K562 (cell line): ENCODE data around the gene LAG3. TPM values are rescaled to one million over a fixed set of nuclear protein-coding genes. Genes with fewer than 3 reads are reported as not detected.

Source experiments
- ATAC-seq: fragments of 200-7000 bp; cut with Tn5 transposase; 3 replicates; pipeline ENCODE4 v1.9.1; 2020; ENCODE audit warnings: moderate library complexity
- BruUV-seq: library from RNA; stranded (reverse); fragments of 400-500 nt; replicated peaks from 2 replicates; lab custom pipeline; 2021; lab: Mats Ljungman, UMichigan
- CTCF ChIA-PET: fragments of 300-600 bp; formaldehyde crosslinking; extraction: SDS; loops from one replicate; lab custom pipeline; 2021; ENCODE audit warnings: low intra/inter-chr PET ratio; lab: Yijun Ruan, JAX
- POLR2A ChIA-PET: fragments of 300-600, 350-650 bp; sonication (Branson Sonifier 250); formaldehyde crosslinking; extraction: SDS; loops from one replicate; lab custom pipeline; 2021; ENCODE audit warnings: antibody characterized with exemption, inconsistent platforms; lab: Yijun Ruan, JAX
- DNase-seq, 4 experiments: peaks; one replicate each; pipeline versions ENCODE4 v3.0.0 to v3.0.0-alpha.2; 2011 to 2018; ENCODE audit warnings: low spot score in 3 of 4, mixed read lengths in 3 of 4; ENCODE audit errors: extremely low read depth in 1 of 4
- FAIRE-seq: peaks from 2 replicates; lab custom pipeline; 2011; peaks lifted over from hg19 to GRCh38; lab: Jason Lieb, UNC
- H2AFZ ChIP-seq: 2 replicates; pipeline ENCODE4 v1.6.0; 2011; ENCODE audit warnings: low read depth, low read length, control low read depth, inconsistent platforms
- H3K27ac ChIP-seq: fragments of 200-600 bp; 3 replicates; pipeline ENCODE4 v1.8.0; 2011; ENCODE audit warnings: low read depth, mild to moderate bottlenecking, control low read depth, inconsistent platforms, low read length, moderate library complexity, mixed read lengths; ENCODE audit errors: extremely low read depth
- H3K27me3 ChIP-seq, 2 experiments: fragments of 300-600 bp in 1 of 2; 2 replicates in 1 of 2; 3 replicates in 1 of 2; pipeline versions ENCODE4 v1.6.0 to v1.8.0; 2011; ENCODE audit warnings: inconsistent platforms in 2 of 2, low read length in 2 of 2, mild to moderate bottlenecking in 1 of 2, mixed read lengths in 1 of 2, moderate library complexity in 1 of 2; ENCODE audit not compliant: control insufficient read depth in 2 of 2, insufficient read depth in 2 of 2
- H3K36me3 ChIP-seq: fragments of 300-600 bp; 3 replicates; pipeline ENCODE4 v1.8.0; 2011; ENCODE audit warnings: mild to moderate bottlenecking, low read length, inconsistent platforms; ENCODE audit not compliant: control insufficient read depth, insufficient read depth
- H3K4me1 ChIP-seq, 2 experiments: fragments of 200-600 bp in 1 of 2; replicated peaks in 1 of 2; 2 replicates in 1 of 2; 3 replicates in 1 of 2; pipeline versions ENCODE4 v1.5.1 to v1.8.0; 2011; ENCODE audit warnings: inconsistent platforms in 2 of 2, low read length in 2 of 2, mild to moderate bottlenecking in 1 of 2, mixed read lengths in 1 of 2, moderate library complexity in 1 of 2; ENCODE audit not compliant: control insufficient read depth in 2 of 2, insufficient read depth in 2 of 2
- H3K4me2 ChIP-seq: 2 replicates; pipeline ENCODE4 v1.6.1; 2011; ENCODE audit warnings: low read length, control low read depth, inconsistent platforms, mixed read lengths; ENCODE audit not compliant: insufficient read depth
- H3K4me3 ChIP-seq: fragments of 200-600 bp; sonication (generic), shearing (Covaris generic); 2 replicates; pipeline ENCODE4 v1.5.1; 2016; ENCODE audit warnings: control low read depth, inconsistent platforms
- H3K79me2 ChIP-seq: fragments of 200-600 bp; 3 replicates; pipeline ENCODE4 v1.8.0; 2011; ENCODE audit warnings: low read length, inconsistent platforms; ENCODE audit not compliant: control insufficient read depth, insufficient read depth
- H3K9ac ChIP-seq, 2 experiments: 2 replicates each; pipeline versions ENCODE4 v1.6.0 to v1.6.1; 2011; ENCODE audit warnings: low read depth in 2 of 2, low read length in 2 of 2, control low read depth in 1 of 2, inconsistent platforms in 1 of 2, mild to moderate bottlenecking in 1 of 2, mixed read lengths in 1 of 2; ENCODE audit not compliant: insufficient read depth in 1 of 2
- H3K9me1 ChIP-seq: one replicate; pipeline ENCODE4 v1.6.0; 2011; ENCODE audit warnings: inconsistent platforms, mild to moderate bottlenecking, low read length, moderate library complexity; ENCODE audit not compliant: control insufficient read depth, insufficient read depth
- H3K9me3 ChIP-seq: replicated peaks from 2 replicates; pipeline ENCODE4 v1.5.1; 2011; ENCODE audit warnings: low read depth, low read length, inconsistent platforms; ENCODE audit not compliant: control insufficient read depth, insufficient read depth
- H4K20me1 ChIP-seq: replicated peaks from 2 replicates; pipeline ENCODE4 v1.6.1; 2011; ENCODE audit warnings: low read length, inconsistent platforms, mixed read lengths; ENCODE audit not compliant: control insufficient read depth, insufficient read depth
- ARID1B ChIP-seq: fragments of 450-650 bp; IDR thresholded peaks from 2 replicates; pipeline ENCODE4 v1.6.1; 2016; ENCODE audit warnings: antibody characterized with exemption, mild to moderate bottlenecking, inconsistent platforms
- DEAF1 ChIP-seq: fragments of 450-650 bp; formaldehyde crosslinking; IDR thresholded peaks from 2 replicates; pipeline ENCODE4 v1.4.0; 2020; ENCODE audit warnings: mild to moderate bottlenecking, moderate library complexity
- DPF2 ChIP-seq: fragments of 450-650 bp; IDR thresholded peaks from 2 replicates; pipeline ENCODE4 v1.6.1; 2016
- GATA2 ChIP-seq: sonication (generic); formaldehyde crosslinking; IDR thresholded peaks from 2 replicates; pipeline ENCODE4 v1.4.0; 2020; ENCODE audit warnings: mild to moderate bottlenecking, missing genetic modification reagents
- GATAD2A ChIP-seq: fragments of 450-650 bp; IDR thresholded peaks from 2 replicates; pipeline ENCODE4 v1.6.1; 2017
- MAFF ChIP-seq: IDR thresholded peaks from 2 replicates; pipeline ENCODE4 v1.6.1; 2012; ENCODE audit warnings: low read length, improper control_type of control experiment
- PTBP1 ChIP-seq: fragments of 200-400 bp; formaldehyde crosslinking; IDR thresholded peaks from 2 replicates; pipeline ENCODE4 v1.6.1; 2017; ENCODE audit warnings: low read depth, low read length
- REST ChIP-seq, 2 experiments: fragments of 450-650 bp; formaldehyde crosslinking in 1 of 2; IDR thresholded peaks; 2 replicates each; pipeline versions ENCODE4 v1.4.0 to v1.6.1; 2014 to 2020; ENCODE audit warnings: mild to moderate bottlenecking in 2 of 2, borderline replicate concordance in 1 of 2, low read depth in 1 of 2
- ZNF217 ChIP-seq: sonication (generic); formaldehyde crosslinking; IDR thresholded peaks from 2 replicates; pipeline ENCODE4 v1.8.0; 2022; ENCODE audit warnings: mild to moderate bottlenecking, missing genetic modification reagents
- ZNF77 ChIP-seq: fragments of 250-450 bp; sonication (Bioruptor Pico); IDR thresholded peaks from 2 replicates; pipeline ENCODE4 v1.5.0; 2020
- WGBS: fragments of 100-300 bp; shearing (Covaris generic); methylation state at CpG from one replicate; pipeline ENCODE4 v1.1.6; 2016; ENCODE audit warnings: low coverage, mixed read lengths; ENCODE audit not compliant: insufficient coverage; ENCODE audit errors: missing lambda C conversion rate; 5-methylcytosine and 5-hydroxymethylcytosine counted together
- in situ Hi-C: fragments of 300-500 bp; cut with MboI; formaldehyde crosslinking; loops from 4 replicates; pipeline ENCODE4 v1.15.0; 2018; ENCODE audit warnings: inconsistent platforms, mixed read lengths
- intact Hi-C: fragments of 100-400 bp; cut with micrococcal nuclease; formaldehyde crosslinking; loops from 2 replicates; pipeline ENCODE4 v1.14.2; 2022
- polyA plus RNA-seq, 8 experiments: library from polyadenylated mRNA; depleted of rRNA in 4 of 8; stranded (reverse) in 5 of 8; unstranded in 3 of 8; fragments of >200 nt; fragmentation: Nextera tagmentation in 2 of 8; fragmentation: Illumina TruSeq in 1 of 8; extraction: Ambion mirVana in 2 of 8; extraction: Trizol in 1 of 8; gene quantifications; 2 replicates each; pipeline versions ENCODE4 v1.2.1 to v1.2.3, GENCODE V29; 2011 to 2014; ENCODE audit warnings: inconsistent platforms in 1 of 8, missing spikeins in 1 of 8
- total RNA-seq, 7 experiments: library from RNA; depleted of rRNA in 6 of 7; stranded (reverse); fragments of >200 nt in 6 of 7; fragmentation: Illumina TruSeq in 2 of 7; extraction: Trizol in 2 of 7; gene quantifications; 2 replicates each; pipeline versions ENCODE4 v1.2.1 to v1.2.3, GENCODE V29; 2011 to 2021; ENCODE audit warnings: low replicate concordance in 1 of 7
- TF ChIP-seq, protein P1 (sequence below): fragments of 450-650 bp; IDR thresholded peaks from 2 replicates; pipeline ENCODE4 v1.6.1; 2016; ENCODE audit warnings: missing biosample characterization, missing genetic modification characterization

Gene LAG3
- total and polyA plus RNA-seq, 9 of the 15 experiments (the other 6 are each of a cell fraction or from before 2014, with no cell fraction given), result 0.07 to 0.66 (median 0.09) TPM; not detected in 1

DNA sequence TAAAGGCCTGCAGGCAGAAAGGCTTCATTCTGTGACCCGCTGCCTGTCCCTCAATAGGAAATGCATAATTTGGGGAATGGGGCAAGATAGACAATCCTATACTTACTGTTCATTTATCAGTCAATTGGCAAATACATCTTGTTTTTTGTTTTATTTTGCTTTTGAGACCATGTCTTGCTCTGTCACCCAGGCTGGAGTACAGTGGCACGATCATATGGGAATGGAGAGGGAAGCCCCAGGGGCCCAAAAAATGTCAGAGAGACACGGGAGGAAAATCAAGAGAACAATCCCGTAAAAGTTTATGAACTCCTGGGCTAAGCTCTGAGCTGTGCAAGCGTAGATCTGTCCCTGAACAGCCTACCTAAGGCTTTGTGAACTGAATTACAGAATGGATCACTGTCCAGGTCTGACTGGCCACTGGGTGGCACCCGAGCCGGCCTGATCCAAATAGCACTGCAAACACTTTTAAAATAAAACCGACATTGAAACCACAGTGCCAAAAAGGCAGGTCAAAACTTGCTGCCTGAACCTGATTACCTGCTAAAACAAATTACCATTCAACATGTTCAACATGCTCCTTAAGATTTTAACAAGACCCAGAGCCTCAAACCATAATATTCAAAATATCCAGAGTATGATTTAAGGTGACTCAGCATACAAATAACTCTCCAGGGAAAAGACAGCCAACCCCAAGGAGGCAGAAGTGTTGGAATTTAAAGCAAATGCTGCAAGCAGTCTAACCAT, 36.7 kb upstream of the LAG3 start:
- ATAC-seq (peak; percentile 97), FAIRE-seq (peak; percentile 88), DNase-seq (peak; percentile 51 to 67 (median 53))
- Histone ChIP-seq H3K4me2 (no peak overlapping the region; the same call in 1 of the 2 replicates), H3K27ac (no peak overlapping the region), H3K4me3 (no peak overlapping the region), H4K20me1 (no peaks in the 10 kb centered on the region), H3K4me1 (peaks cover 0 to 2% of the 10 kb centered on the region in 2 experiments; a peak in 2 of 5 replicates), H2AFZ (peak overlapping the region; percentile 42), H3K9me1 (no peaks in the 10 kb centered on the region), H3K79me2 (no peaks in the 10 kb centered on the region), H3K36me3 (peaks cover 9% of the 10 kb centered on the region; the same call in 1 of the 3 replicates), H3K9me3 (no peaks in the 10 kb centered on the region; the same call in 1 of the 2 replicates), H3K27me3 (no peaks in the 10 kb centered on the region), H3K9ac (peak overlapping the region in 1 of 2 experiments; percentile 16; a peak in 2 of 4 replicates)
- BruUV-seq, result no TSS peak
- ChIA-PET CTCF (interaction anchor here (0.7 to 1.5 kb wide), 3 partner anchors 31 to 90 kb away, joined by 3 to 6 read pairs (median 6); partner anchors contain the start of gene PTMS), POLR2A (no interaction called here)
- 35% methylated on average over 7 of the region's 8 CpGs for WGBS
- in situ Hi-C loops, result no loop called here
- intact Hi-C loops, result loop anchor here (1.0 kb wide), 2 partner anchors 44 to 90 kb away; no protein-coding TSS in a partner anchor
- TF ChIP-seq, protein P1, sequence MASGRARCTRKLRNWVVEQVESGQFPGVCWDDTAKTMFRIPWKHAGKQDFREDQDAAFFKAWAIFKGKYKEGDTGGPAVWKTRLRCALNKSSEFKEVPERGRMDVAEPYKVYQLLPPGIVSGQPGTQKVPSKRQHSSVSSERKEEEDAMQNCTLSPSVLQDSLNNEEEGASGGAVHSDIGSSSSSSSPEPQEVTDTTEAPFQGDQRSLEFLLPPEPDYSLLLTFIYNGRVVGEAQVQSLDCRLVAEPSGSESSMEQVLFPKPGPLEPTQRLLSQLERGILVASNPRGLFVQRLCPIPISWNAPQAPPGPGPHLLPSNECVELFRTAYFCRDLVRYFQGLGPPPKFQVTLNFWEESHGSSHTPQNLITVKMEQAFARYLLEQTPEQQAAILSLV (tag), result no peak
- TF ChIP-seq GATA2 (no peak), ZNF77 (CRISPR knock-in tag) (no peak), DEAF1 (CRISPR knock-in tag) (peak; percentile 54), ZNF217 (CRISPR knock-in tag) (no peak), PTBP1 (no peak), MAFF (peak; percentile 37; the same call in 1 of the 2 replicates), ARID1B (0 out of 2 replicates have a peak, but pooled peaks have one; percentile 22), GATAD2A (no peak), DPF2 (0 out of 2 replicates have a peak, but pooled peaks have one; percentile 35), REST (IDR thresholded peaks at IDR 0.05; ENCODE audit: borderline replicate concordance) (peak; percentile 74; the same call in 1 of the 2 replicates), REST (CRISPR knock-in tag; IDR thresholded peaks at IDR 0.05; ENCODE audit: low read depth) (no peak)
